Measurements from ENCODE around the gene PPP1R9A.

PPP1R9A gene

GRCh38 chr7:95055295-95055694, 147.9 kb downstream of the PPP1R9A start:
- no peak overlapping the region for H3K4me3 ChIP-seq (ENCODE audit: low read depth, low read length)
- no peaks in the 10 kb centered on the region for H3K36me3 ChIP-seq (replicated peaks)
- in situ Hi-C loops (cut with HindIII; ENCODE audit: low pct_ligation_motif_present, low sequenced_read_pairs) = no loop called here
- DNase-seq = no peak
- no peaks in the 10 kb centered on the region for H3K27me3 ChIP-seq (replicated peaks)
- no peak overlapping the region for H3K27ac ChIP-seq
- TF ChIP-seq, protein P1, sequence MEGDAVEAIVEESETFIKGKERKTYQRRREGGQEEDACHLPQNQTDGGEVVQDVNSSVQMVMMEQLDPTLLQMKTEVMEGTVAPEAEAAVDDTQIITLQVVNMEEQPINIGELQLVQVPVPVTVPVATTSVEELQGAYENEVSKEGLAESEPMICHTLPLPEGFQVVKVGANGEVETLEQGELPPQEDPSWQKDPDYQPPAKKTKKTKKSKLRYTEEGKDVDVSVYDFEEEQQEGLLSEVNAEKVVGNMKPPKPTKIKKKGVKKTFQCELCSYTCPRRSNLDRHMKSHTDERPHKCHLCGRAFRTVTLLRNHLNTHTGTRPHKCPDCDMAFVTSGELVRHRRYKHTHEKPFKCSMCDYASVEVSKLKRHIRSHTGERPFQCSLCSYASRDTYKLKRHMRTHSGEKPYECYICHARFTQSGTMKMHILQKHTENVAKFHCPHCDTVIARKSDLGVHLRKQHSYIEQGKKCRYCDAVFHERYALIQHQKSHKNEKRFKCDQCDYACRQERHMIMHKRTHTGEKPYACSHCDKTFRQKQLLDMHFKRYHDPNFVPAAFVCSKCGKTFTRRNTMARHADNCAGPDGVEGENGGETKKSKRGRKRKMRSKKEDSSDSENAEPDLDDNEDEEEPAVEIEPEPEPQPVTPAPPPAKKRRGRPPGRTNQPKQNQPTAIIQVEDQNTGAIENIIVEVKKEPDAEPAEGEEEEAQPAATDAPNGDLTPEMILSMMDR (IDR thresholded peaks at IDR 0.05; ENCODE audit: low read depth, low read length, missing control alignments) = no peak

- in situ Hi-C loops (cut with HindIII; ENCODE audit: low pct_ligation_motif_present, low sequenced_read_pairs) = no loop called here
- TF ChIP-seq, protein P1 (IDR thresholded peaks at IDR 0.05; ENCODE audit: low read depth, low read length, missing control alignments) = no peak
- Histone ChIP-seq H3K27me3 (replicated peaks) (no peaks in the 10 kb centered on the region), H3K27ac (no peak overlapping the region), H3K36me3 (replicated peaks) (no peaks in the 10 kb centered on the region), H3K4me3 (ENCODE audit: low read depth, low read length) (no peak overlapping the region)
- DNase-seq = no peak
Measured at GRCh38 chr7:95056107-95056739, 148.8 kb downstream of the PPP1R9A start.

DNA sequence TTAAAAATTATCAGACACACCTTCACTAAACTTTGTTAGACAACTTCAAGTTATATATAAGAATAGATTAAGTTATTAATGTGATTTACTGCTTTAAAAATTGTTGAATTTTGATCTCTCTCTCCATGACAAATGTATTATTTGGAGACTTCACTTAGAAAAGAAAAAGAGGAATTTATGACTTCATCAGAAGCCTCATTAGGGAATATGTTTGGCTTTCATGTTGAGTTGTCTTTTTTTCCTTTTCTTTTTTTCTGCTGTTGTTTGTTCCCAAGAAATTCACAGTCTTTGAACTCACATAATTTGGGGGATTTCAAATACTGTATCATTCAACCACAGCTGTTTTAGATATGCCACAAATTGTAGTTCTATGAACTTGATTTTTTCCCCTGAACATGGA, 149.5 kb downstream of the PPP1R9A start:
- no peaks in the 10 kb centered on the region for H3K27me3 ChIP-seq (replicated peaks)
- no peaks in the 10 kb centered on the region for H3K36me3 ChIP-seq (replicated peaks)
- no peak overlapping the region for H3K4me3 ChIP-seq (ENCODE audit: low read depth, low read length)
- no peak for DNase-seq
- no peak overlapping the region for H3K27ac ChIP-seq
- TF ChIP-seq, protein P1 (IDR thresholded peaks at IDR 0.05; ENCODE audit: low read depth, low read length, missing control alignments) = no peak
- in situ Hi-C loops (cut with HindIII; ENCODE audit: low pct_ligation_motif_present, low sequenced_read_pairs) = no loop called here

DNA sequence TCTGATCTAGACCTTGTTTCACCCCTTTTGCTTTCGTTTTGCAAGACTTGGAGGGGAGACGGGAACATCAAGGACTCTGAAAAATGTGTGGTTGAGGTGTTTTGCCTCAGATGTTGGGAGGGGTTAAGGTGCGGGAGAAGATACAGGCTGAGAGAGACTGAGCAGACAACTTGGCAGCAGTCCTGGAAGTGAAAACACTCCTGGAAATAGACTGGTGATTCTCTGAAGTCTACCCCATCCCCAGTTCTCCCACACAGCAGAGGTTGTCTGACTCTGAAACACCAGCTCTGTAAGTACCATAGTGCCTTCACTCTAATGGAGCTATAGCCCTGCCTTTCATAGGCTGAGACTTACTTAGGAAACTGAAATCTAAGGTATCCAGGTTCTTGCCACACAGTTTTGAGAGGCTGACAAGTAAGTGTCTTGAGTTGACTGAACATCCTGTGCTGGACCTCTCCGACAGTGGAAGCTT, 152.5 kb downstream of the PPP1R9A start:
- H3K36me3 ChIP-seq (replicated peaks) = no peaks in the 10 kb centered on the region
- no peak for DNase-seq
- in situ Hi-C loops (cut with HindIII; ENCODE audit: low pct_ligation_motif_present, low sequenced_read_pairs) = no loop called here
- no peak overlapping the region for H3K27ac ChIP-seq
- TF ChIP-seq, protein P1 (IDR thresholded peaks at IDR 0.05; ENCODE audit: low read depth, low read length, missing control alignments) = no peak
- H3K27me3 ChIP-seq (replicated peaks) = no peaks in the 10 kb centered on the region
- H3K4me3 ChIP-seq (ENCODE audit: low read depth, low read length) = no peak overlapping the region

- Histone ChIP-seq H3K27ac (no peak overlapping the region), H3K36me3 (replicated peaks) (no peaks in the 10 kb centered on the region), H3K4me3 (ENCODE audit: low read depth, low read length) (no peak overlapping the region), H3K27me3 (replicated peaks) (no peaks in the 10 kb centered on the region)
- TF ChIP-seq, protein P1 (IDR thresholded peaks at IDR 0.05; ENCODE audit: low read depth, low read length, missing control alignments) = no peak
- no peak for DNase-seq
- in situ Hi-C loops (cut with HindIII; ENCODE audit: low pct_ligation_motif_present, low sequenced_read_pairs) = no loop called here
Measured at GRCh38 chr7:95062901-95063300, 155.5 kb downstream of the PPP1R9A start.

Data from brain microvascular endothelial cell (primary cell).